NCI-H446 treated with DMSO at 0.1 percent for 48 hours (cell line): Measurements from ENCODE around the gene IGF2BP2.

Experiments used
- DNase-seq: peaks from one replicate; lab custom pipeline; 2025; lab: John Stamatoyannopoulos, UW

IGF2BP2 gene

GRCh38 chr3:185733980-185734724, 90.7 kb downstream of the IGF2BP2 start:
- peak; percentile 4 for DNase-seq

GRCh38 chr3:185732782-185733181, 92.1 kb downstream of the IGF2BP2 start:
- DNase-seq = no peak

- no peak for DNase-seq
These were observed 94.3 kb downstream of the IGF2BP2 start for GRCh38 chr3:185730550-185730949.

GRCh38 chr3:185729337-185730055, 95.3 kb downstream of the IGF2BP2 start:
- no peak for DNase-seq

- DNase-seq = no peak
These were observed 96.1 kb downstream of the IGF2BP2 start for GRCh38 chr3:185728630-185729336.

- no peak for DNase-seq
These were observed 97.0 kb downstream of the IGF2BP2 start for GRCh38 chr3:185727873-185728272.

GRCh38 chr3:185726254-185726967, 98.4 kb downstream of the IGF2BP2 start:
- no peak for DNase-seq

GRCh38 chr3:185724761-185725160, 100.1 kb downstream of the IGF2BP2 start:
- DNase-seq = peak; percentile 30

- DNase-seq = no peak
These were observed 100.6 kb downstream of the IGF2BP2 start for GRCh38 chr3:185724251-185724650.

- no peak for DNase-seq
These were observed 102.0 kb downstream of the IGF2BP2 start for GRCh38 chr3:185722881-185723280.

GRCh38 chr3:185721970-185722369, 102.9 kb downstream of the IGF2BP2 start:
- no peak for DNase-seq

- DNase-seq = no peak
These were observed 104.5 kb downstream of the IGF2BP2 start for GRCh38 chr3:185720326-185720725.

- no peak for DNase-seq
These were observed 105.9 kb downstream of the IGF2BP2 start for GRCh38 chr3:185718736-185719593.

GRCh38 chr3:185717627-185718402, 107.0 kb downstream of the IGF2BP2 start:
- DNase-seq = no peak

GRCh38 chr3:185717121-185717520, 107.7 kb downstream of the IGF2BP2 start:
- DNase-seq = peak; percentile 35

- DNase-seq = no peak
These were observed 108.3 kb downstream of the IGF2BP2 start for GRCh38 chr3:185716436-185717108.

GRCh38 chr3:185715091-185715490, 109.8 kb downstream of the IGF2BP2 start:
- no peak for DNase-seq

GRCh38 chr3:185714085-185714484, 110.8 kb downstream of the IGF2BP2 start:
- DNase-seq = no peak

- DNase-seq = no peak
These were observed 111.8 kb downstream of the IGF2BP2 start for GRCh38 chr3:185713015-185713414.

GRCh38 chr3:185712337-185712736, 112.5 kb downstream of the IGF2BP2 start:
- DNase-seq = no peak
